ENCODE results near the gene MYOZ3. TPM values are rescaled to one million over a fixed set of nuclear protein-coding genes. Genes with fewer than 3 reads are reported as not detected.

The MYOZ3 gene
- total and polyA plus RNA-seq, 10 of the 15 experiments (the other 5 are each of a cell fraction or from before 2014, with no cell fraction given), result 0.04 to 1.1 (median 0.10) TPM; not detected in 4

GRCh38 chr5:150656191-150657132 lies 4.6 kb upstream of the MYOZ3 start (continued):
- TF ChIP-seq RELB (IDR thresholded peaks at IDR 0.05; ENCODE audit: low read depth) (0 out of 2 replicates have a peak, but pooled peaks have one; percentile 18), RB1 (IDR thresholded peaks at IDR 0.05; ENCODE audit: borderline replicate concordance) (peak; percentile 96; the same call in 1 of the 2 replicates), NRF1 (conservative IDR thresholded peaks at IDR 0.05; ENCODE audit: low read depth, low read length) (0 out of 2 replicates have a peak, but pooled peaks have one; percentile 23), IRF5 (IDR thresholded peaks at IDR 0.05; ENCODE audit: borderline replicate concordance) (no peak), ASH2L (IDR thresholded peaks at IDR 0.05; ENCODE audit: borderline replicate concordance, low read depth) (no peak), JUND (IDR thresholded peaks at IDR 0.05; ENCODE audit: low read depth, low read length) (no peak), HCFC1 (IDR thresholded peaks at IDR 0.05; ENCODE audit: low read length) (no peak), NR2C2 (IDR thresholded peaks at IDR 0.05; ENCODE audit: borderline replicate concordance, control insufficient read depth, insufficient read length, low read depth) (no peak), PAX8 (IDR thresholded peaks at IDR 0.05) (no peak), RFX5 (IDR thresholded peaks at IDR 0.05; ENCODE audit: low read depth, low read length) (no peak), LARP7 (IDR thresholded peaks at IDR 0.05) (no peak), BHLHE40 (IDR thresholded peaks at IDR 0.05; ENCODE audit: borderline replicate concordance in 1 of 2, low read depth in 2 of 2, low read length in 1 of 2) (0 out of 4 replicates have a peak, but pooled peaks of 1 of the 2 experiments have one; percentile 7), MTA2 (IDR thresholded peaks at IDR 0.05; ENCODE audit: low read depth) (no peak), GATAD2B (conservative IDR thresholded peaks at IDR 0.05; ENCODE audit: low read depth) (no peak), REST (IDR thresholded peaks at IDR 0.05; ENCODE audit: low read depth, low read length) (no peak), SREBF2 (IDR thresholded peaks at IDR 0.05; ENCODE audit: low read length) (no peak), POLR2A (IDR thresholded peaks at IDR 0.05; ENCODE audit: low read depth, low read length) (peak; percentile 60), MLLT1 (IDR thresholded peaks at IDR 0.05) (no peak), RUNX3 (IDR thresholded peaks at IDR 0.05; ENCODE audit: low read length) (no peak), SUZ12 (IDR thresholded peaks at IDR 0.05; ENCODE audit: unreplicated experiment) (no peak)
